GM23338 (cell line): ENCODE results near the gene ESR2. TPM values are rescaled to one million over a fixed set of nuclear protein-coding genes. Genes with fewer than 3 reads are reported as not detected.

Source experiments
- CREB1 ChIP-seq: fragments of 250-450 bp; sonication (Bioruptor Pico); IDR thresholded peaks from 2 replicates; pipeline ENCODE4 v1.5.0; 2020; ENCODE audit warnings: low read depth, mild to moderate bottlenecking, moderate library complexity
- EZH2 ChIP-seq: fragments of 200-600 bp; sonication (generic); IDR thresholded peaks from one replicate; pipeline ENCODE4 v1.8.0; 2017; ENCODE audit warnings: antibody characterized with exemption, mild to moderate bottlenecking, low read depth; ENCODE audit not compliant: unreplicated experiment
- JUNB ChIP-seq: IDR thresholded peaks from one replicate; pipeline ENCODE4 v1.6.1; 2016; ENCODE audit warnings: antibody characterized with exemption; ENCODE audit not compliant: unreplicated experiment
- NANOG ChIP-seq: IDR thresholded peaks from 2 replicates; pipeline ENCODE4 v1.6.1; 2016; ENCODE audit warnings: antibody characterized with exemption, borderline replicate concordance
- POLR2AphosphoS5 ChIP-seq: IDR thresholded peaks from 2 replicates; pipeline ENCODE4 v1.6.1; 2016; ENCODE audit warnings: antibody characterized with exemption, low read depth
- STAT1 ChIP-seq: IDR thresholded peaks from one replicate; pipeline ENCODE4 v1.6.1; 2016; ENCODE audit warnings: antibody characterized with exemption; ENCODE audit not compliant: unreplicated experiment
- ZNF331 ChIP-seq: fragments of 250-450 bp; sonication (Bioruptor Pico); IDR thresholded peaks from 2 replicates; pipeline ENCODE4 v1.5.0; 2020; ENCODE audit warnings: low read depth, mild to moderate bottlenecking, moderate library complexity
- polyA plus RNA-seq: library from polyadenylated mRNA; unstranded; fragments of >200 nt; fragmentation: Nextera tagmentation; extraction: Ambion mirVana; gene quantifications from 2 replicates; pipeline ENCODE4 v1.2.1, GENCODE V29; 2016
- total RNA-seq: library from RNA; depleted of rRNA; stranded (reverse); fragments of >200 nt; shearing (Covaris generic); gene quantifications from 2 replicates; pipeline ENCODE4 v1.2.3, GENCODE V29; 2014
- TF ChIP-seq, protein P1 (sequence below): fragments of 250-450 bp; sonication (Bioruptor Pico); IDR thresholded peaks from 2 replicates; pipeline ENCODE4 v1.5.0; 2020; ENCODE audit warnings: mild to moderate bottlenecking, moderate library complexity
- TF ChIP-seq, protein P2 (sequence below), 2 experiments: fragments of 200-600 bp in 1 of 2; sonication (generic) in 1 of 2; conservative IDR thresholded peaks; 2 replicates each; pipeline versions ENCODE4 v1.5.1 to v1.6.1; 2016 to 2017; ENCODE audit warnings: antibody characterized with exemption in 2 of 2, low read depth in 2 of 2, mild to moderate bottlenecking in 2 of 2, moderate library complexity in 1 of 2

The ESR2 gene
- total and polyA plus RNA-seq, 2 experiments from 2014 or later, result 0.58 to 0.59 TPM

DNA sequence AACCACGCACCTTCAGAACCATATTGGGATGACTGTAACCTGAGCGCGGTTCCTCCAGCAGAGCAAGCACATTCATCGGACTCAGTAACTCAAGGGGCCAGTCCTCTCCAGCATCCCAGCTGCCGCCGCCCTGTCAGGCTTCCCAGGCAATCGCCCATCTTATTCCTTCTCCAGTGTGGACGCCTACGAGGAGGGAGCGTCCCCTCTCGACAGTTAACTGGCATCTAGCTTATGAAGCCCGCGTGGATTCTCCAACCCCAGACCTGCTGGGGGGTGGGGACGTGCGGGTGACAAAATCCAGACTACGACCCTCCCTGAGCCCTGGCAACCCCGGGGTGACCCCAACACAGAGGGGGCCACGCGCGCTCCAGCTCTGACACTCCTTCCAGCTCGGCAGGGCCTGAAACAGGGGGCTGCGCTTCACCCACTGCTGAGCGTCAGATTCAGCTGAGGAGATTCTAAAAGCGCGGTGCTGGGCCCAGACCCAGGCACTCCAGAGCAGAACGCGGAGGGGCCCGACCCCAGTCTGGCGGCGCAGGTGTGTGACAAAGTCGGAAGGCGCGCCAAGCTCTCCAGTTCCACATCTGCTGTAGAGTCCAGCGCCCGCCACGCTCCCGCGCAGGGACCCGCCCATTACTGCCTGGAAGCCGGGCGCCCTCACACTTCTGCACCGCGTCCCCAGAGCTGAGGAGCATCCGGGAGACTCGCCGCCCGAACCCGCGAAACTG, 43.9 kb upstream of the ESR2 start (continued):
- TF ChIP-seq, protein P1, sequence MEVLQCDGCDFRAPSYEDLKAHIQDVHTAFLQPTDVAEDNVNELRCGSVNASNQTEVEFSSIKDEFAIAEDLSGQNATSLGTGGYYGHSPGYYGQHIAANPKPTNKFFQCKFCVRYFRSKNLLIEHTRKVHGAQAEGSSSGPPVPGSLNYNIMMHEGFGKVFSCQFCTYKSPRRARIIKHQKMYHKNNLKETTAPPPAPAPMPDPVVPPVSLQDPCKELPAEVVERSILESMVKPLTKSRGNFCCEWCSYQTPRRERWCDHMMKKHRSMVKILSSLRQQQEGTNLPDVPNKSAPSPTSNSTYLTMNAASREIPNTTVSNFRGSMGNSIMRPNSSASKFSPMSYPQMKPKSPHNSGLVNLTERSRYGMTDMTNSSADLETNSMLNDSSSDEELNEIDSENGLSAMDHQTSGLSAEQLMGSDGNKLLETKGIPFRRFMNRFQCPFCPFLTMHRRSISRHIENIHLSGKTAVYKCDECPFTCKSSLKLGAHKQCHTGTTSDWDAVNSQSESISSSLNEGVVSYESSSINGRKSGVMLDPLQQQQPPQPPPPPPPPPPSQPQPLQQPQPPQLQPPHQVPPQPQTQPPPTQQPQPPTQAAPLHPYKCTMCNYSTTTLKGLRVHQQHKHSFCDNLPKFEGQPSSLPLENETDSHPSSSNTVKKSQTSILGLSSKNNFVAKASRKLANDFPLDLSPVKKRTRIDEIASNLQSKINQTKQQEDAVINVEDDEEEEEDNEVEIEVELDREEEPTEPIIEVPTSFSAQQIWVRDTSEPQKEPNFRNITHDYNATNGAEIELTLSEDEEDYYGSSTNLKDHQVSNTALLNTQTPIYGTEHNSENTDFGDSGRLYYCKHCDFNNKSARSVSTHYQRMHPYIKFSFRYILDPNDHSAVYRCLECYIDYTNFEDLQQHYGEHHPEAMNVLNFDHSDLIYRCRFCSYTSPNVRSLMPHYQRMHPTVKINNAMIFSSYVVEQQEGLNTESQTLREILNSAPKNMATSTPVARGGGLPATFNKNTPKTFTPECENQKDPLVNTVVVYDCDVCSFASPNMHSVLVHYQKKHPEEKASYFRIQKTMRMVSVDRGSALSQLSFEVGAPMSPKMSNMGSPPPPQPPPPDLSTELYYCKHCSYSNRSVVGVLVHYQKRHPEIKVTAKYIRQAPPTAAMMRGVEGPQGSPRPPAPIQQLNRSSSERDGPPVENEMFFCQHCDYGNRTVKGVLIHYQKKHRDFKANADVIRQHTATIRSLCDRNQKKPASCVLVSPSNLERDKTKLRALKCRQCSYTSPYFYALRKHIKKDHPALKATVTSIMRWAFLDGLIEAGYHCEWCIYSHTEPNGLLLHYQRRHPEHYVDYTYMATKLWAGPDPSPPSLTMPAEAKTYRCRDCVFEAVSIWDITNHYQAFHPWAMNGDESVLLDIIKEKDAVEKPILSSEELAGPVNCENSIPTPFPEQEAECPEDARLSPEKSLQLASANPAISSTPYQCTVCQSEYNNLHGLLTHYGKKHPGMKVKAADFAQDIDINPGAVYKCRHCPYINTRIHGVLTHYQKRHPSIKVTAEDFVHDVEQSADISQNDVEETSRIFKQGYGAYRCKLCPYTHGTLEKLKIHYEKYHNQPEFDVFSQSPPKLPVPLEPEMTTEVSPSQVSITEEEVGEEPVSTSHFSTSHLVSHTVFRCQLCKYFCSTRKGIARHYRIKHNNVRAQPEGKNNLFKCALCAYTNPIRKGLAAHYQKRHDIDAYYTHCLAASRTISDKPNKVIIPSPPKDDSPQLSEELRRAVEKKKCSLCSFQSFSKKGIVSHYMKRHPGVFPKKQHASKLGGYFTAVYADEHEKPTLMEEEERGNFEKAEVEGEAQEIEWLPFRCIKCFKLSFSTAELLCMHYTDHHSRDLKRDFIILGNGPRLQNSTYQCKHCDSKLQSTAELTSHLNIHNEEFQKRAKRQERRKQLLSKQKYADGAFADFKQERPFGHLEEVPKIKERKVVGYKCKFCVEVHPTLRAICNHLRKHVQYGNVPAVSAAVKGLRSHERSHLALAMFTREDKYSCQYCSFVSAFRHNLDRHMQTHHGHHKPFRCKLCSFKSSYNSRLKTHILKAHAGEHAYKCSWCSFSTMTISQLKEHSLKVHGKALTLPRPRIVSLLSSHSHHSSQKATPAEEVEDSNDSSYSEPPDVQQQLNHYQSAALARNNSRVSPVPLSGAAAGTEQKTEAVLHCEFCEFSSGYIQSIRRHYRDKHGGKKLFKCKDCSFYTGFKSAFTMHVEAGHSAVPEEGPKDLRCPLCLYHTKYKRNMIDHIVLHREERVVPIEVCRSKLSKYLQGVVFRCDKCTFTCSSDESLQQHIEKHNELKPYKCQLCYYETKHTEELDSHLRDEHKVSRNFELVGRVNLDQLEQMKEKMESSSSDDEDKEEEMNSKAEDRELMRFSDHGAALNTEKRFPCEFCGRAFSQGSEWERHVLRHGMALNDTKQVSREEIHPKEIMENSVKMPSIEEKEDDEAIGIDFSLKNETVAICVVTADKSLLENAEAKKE (CRISPR knock-in tag), result no peak
- TF ChIP-seq CREB1, result peak; percentile 65; the same call in 1 of the 2 replicates
- no peak for TF ChIP-seq NANOG
- TF ChIP-seq EZH2, result no peak
- no peak for TF ChIP-seq ZNF331
- TF ChIP-seq, protein P2, sequence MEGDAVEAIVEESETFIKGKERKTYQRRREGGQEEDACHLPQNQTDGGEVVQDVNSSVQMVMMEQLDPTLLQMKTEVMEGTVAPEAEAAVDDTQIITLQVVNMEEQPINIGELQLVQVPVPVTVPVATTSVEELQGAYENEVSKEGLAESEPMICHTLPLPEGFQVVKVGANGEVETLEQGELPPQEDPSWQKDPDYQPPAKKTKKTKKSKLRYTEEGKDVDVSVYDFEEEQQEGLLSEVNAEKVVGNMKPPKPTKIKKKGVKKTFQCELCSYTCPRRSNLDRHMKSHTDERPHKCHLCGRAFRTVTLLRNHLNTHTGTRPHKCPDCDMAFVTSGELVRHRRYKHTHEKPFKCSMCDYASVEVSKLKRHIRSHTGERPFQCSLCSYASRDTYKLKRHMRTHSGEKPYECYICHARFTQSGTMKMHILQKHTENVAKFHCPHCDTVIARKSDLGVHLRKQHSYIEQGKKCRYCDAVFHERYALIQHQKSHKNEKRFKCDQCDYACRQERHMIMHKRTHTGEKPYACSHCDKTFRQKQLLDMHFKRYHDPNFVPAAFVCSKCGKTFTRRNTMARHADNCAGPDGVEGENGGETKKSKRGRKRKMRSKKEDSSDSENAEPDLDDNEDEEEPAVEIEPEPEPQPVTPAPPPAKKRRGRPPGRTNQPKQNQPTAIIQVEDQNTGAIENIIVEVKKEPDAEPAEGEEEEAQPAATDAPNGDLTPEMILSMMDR (conservative IDR thresholded peaks at IDR 0.05; ENCODE audit: low read depth in 2 of 2), result peak in 1 of 2 experiments; percentile 19; a peak in 1 of 4 replicates
- no peak for TF ChIP-seq STAT1
- 0 out of 2 replicates have a peak, but pooled peaks have one; percentile 14 for TF ChIP-seq POLR2AphosphoS5
- TF ChIP-seq JUNB, result no peak
